GM18951 (cell line): ENCODE data around the gene SLC25A13.

Experiments
- POLR2A ChIP-seq: IDR thresholded peaks from 4 replicates; pipeline ENCODE4 v1.6.1; 2011; ENCODE audit warnings: mild to moderate bottlenecking; ENCODE audit not compliant: insufficient read length, insufficient read depth; ENCODE audit errors: extremely low read depth
- in situ Hi-C: fragments of 300-500 bp; cut with MboI; formaldehyde crosslinking; loops from one replicate; pipeline ENCODE4 v1.12.0; 2022; ENCODE audit warnings: low sequenced_read_pairs, mixed read lengths, inconsistent platforms; ENCODE audit not compliant: unreplicated experiment

SLC25A13 gene

GRCh38 chr7:96315125-96315512, 6.8 kb downstream of the SLC25A13 start:
- TF ChIP-seq POLR2A: no peak
- in situ Hi-C loops: no loop called here

GRCh38 chr7:96314402-96315124, 7.3 kb downstream of the SLC25A13 start:
- TF ChIP-seq POLR2A: no peak
- in situ Hi-C loops: no loop called here

DNA sequence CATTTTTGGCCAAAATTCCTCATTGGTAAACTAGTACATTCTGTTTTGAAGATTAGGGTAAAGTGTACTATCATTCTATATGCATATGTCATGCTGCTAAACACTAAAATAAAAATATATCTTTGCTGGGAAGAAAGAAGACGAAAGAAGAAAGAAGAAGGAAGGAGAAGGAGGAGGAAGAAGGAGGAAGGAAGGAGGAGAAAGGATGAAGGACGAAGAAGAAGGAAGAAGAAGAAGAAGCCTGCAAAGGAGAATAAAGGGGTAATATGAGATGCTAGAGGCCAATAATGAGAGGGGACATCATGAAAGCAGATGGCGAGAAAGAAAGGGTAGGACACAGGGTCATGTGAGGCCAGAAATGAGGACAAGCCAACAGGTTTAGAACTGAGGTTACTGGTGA, 8.0 kb downstream of the SLC25A13 start:
- in situ Hi-C loops: no loop called here
- TF ChIP-seq POLR2A: no peak

DNA sequence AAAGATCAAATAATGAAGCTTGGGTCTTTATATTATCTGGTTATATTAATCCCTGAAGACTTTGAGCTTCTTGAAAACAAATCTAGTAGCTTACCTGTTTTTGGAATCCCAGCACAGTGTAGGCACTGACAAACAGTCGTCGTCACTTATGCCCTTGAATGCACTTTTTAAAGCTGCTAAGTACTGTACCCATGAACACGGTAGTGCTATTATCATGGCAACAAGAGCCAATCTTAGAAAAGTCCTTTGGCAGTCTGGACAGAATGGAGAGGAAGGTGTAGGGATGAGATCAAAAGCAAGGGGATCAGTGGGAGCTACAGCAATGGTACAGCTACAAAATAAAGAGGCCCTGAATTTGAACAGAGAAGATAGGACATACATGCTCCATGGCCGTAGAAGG, 9.4 kb downstream of the SLC25A13 start:
- no peak for TF ChIP-seq POLR2A
- in situ Hi-C loops: no loop called here

GRCh38 chr7:96311967-96312366, 9.9 kb downstream of the SLC25A13 start:
- in situ Hi-C loops: no loop called here
- TF ChIP-seq POLR2A: no peak

GRCh38 chr7:96310110-96310509, 11.8 kb downstream of the SLC25A13 start:
- no peak for TF ChIP-seq POLR2A
- in situ Hi-C loops: no loop called here

- in situ Hi-C loops: no loop called here
Measured at GRCh38 chr7:96308950-96309263, 13.0 kb downstream of the SLC25A13 start.

GRCh38 chr7:96308253-96308949, 13.5 kb downstream of the SLC25A13 start:
- no peak for TF ChIP-seq POLR2A
- in situ Hi-C loops: no loop called here

More at GRCh38 chr7:96308950-96309263, 13.0 kb downstream of the SLC25A13 start:
- TF ChIP-seq POLR2A: no peak

GRCh38 chr7:96306385-96307125, 15.3 kb downstream of the SLC25A13 start:
- TF ChIP-seq POLR2A: no peak
- in situ Hi-C loops: no loop called here

- no peak for TF ChIP-seq POLR2A
- in situ Hi-C loops: no loop called here
Measured at GRCh38 chr7:96305915-96306314, 16.0 kb downstream of the SLC25A13 start.

DNA sequence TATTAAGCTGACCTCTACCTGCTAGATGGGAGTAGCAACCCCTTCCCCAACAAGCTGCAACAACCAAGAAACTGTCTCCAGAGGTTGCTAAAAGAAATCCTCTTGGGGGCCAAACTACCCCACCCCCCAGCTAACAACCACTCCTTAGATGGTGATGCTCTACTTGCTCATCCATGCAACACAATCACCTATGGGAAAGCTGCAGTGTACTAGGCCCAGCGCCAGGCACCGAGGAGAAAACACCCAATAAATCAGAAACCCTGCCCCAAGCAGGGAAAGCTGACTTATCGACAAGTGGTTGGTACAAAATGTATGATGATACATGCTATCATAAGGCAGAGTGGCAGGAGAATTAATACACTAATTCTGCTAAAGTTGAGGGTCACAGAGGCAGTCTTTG, 17.3 kb downstream of the SLC25A13 start:
- TF ChIP-seq POLR2A: no peak
- in situ Hi-C loops: no loop called here

GRCh38 chr7:96303686-96304443, 18.0 kb downstream of the SLC25A13 start:
- no peak for TF ChIP-seq POLR2A
- in situ Hi-C loops: no loop called here

GRCh38 chr7:96303105-96303685, 18.7 kb downstream of the SLC25A13 start:
- TF ChIP-seq POLR2A: no peak
- in situ Hi-C loops: no loop called here

DNA sequence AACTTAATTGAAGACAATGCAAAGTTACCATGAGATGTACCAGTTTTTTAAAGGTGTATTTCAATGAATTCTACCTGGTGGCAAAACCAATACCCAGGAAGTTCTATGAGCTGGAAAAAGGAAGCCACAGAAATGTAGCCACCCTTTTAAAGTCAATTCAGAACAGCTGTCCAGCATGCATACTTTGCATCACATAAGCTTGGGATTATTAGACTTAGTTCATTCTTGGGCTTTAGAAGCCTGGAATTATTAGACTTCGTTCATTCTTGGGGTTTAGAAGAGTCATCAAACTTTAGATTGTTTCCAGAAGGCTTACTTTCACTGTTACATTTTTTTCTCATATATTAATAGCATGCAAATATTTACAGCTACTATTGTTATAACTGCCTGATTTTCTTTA, 20.9 kb downstream of the SLC25A13 start:
- no peak for TF ChIP-seq POLR2A
- in situ Hi-C loops: no loop called here
